GM12878 (cell line): Measurements from ENCODE around the gene H19.

ENCODE experiments used
- POLR2AphosphoS5 ChIP-seq: IDR thresholded peaks from 2 replicates; pipeline ENCODE4 v1.6.1; 2011; ENCODE audit warnings: mild to moderate bottlenecking, low read length, inconsistent platforms
- SIN3A ChIP-seq: IDR thresholded peaks from 2 replicates; pipeline ENCODE4 v1.6.1; 2012; ENCODE audit warnings: low read depth, low read length, improper control_type of control experiment
- SPI1 ChIP-seq: IDR thresholded peaks from 2 replicates; pipeline ENCODE4 v1.6.1; 2011; ENCODE audit warnings: low read depth, mild to moderate bottlenecking, low read length, moderate library complexity, borderline replicate concordance; ENCODE audit not compliant: insufficient read depth
- SRF ChIP-seq, 2 experiments: IDR thresholded peaks; 2 replicates each; pipeline ENCODE4 v1.6.1; 2011; ENCODE audit warnings: low read depth in 2 of 2, low read length in 2 of 2, mild to moderate bottlenecking in 1 of 2, moderate library complexity in 1 of 2
- TF ChIP-seq, protein P1 (sequence below): fragments of 450-650 bp; IDR thresholded peaks from 2 replicates; pipeline ENCODE4 v1.6.1; 2016; ENCODE audit warnings: mild to moderate bottlenecking, moderate library complexity, borderline replicate concordance
- TF ChIP-seq, protein P2 (sequence below): IDR thresholded peaks from 2 replicates; pipeline ENCODE4 v1.6.1; 2012; ENCODE audit warnings: low read depth, low read length, improper control_type of control experiment

DNA sequence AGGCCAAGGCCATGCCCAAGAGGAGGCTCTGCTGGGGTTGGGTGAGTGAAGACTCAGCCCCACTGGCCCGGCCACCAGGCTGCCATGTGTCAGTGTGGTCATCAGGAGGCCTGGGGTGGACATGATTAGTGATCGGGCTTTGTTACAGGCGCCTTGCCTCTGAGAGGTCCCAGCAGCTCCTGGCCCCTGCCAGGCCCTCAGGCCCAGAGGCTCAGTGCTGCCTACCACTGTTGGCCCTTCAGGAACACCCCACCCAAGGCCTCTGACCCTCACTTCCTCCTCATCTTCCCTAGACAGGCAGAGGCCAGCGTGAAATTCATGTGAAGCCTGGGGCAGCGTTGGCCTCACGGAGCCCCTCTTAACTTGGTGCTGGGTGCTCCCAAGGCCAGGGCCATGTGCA lies 48.3 kb downstream of the H19 start:
- TF ChIP-seq, protein P1, sequence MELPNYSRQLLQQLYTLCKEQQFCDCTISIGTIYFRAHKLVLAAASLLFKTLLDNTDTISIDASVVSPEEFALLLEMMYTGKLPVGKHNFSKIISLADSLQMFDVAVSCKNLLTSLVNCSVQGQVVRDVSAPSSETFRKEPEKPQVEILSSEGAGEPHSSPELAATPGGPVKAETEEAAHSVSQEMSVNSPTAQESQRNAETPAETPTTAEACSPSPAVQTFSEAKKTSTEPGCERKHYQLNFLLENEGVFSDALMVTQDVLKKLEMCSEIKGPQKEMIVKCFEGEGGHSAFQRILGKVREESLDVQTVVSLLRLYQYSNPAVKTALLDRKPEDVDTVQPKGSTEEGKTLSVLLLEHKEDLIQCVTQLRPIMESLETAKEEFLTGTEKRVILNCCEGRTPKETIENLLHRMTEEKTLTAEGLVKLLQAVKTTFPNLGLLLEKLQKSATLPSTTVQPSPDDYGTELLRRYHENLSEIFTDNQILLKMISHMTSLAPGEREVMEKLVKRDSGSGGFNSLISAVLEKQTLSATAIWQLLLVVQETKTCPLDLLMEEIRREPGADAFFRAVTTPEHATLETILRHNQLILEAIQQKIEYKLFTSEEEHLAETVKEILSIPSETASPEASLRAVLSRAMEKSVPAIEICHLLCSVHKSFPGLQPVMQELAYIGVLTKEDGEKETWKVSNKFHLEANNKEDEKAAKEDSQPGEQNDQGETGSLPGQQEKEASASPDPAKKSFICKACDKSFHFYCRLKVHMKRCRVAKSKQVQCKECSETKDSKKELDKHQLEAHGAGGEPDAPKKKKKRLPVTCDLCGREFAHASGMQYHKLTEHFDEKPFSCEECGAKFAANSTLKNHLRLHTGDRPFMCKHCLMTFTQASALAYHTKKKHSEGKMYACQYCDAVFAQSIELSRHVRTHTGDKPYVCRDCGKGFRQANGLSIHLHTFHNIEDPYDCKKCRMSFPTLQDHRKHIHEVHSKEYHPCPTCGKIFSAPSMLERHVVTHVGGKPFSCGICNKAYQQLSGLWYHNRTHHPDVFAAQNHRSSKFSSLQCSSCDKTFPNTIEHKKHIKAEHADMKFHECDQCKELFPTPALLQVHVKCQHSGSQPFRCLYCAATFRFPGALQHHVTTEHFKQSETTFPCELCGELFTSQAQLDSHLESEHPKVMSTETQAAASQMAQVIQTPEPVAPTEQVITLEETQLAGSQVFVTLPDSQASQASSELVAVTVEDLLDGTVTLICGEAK: no peak
- TF ChIP-seq POLR2AphosphoS5: no peak
- TF ChIP-seq SRF (IDR thresholded peaks at IDR 0.05; ENCODE audit: low read depth in 2 of 2, low read length in 2 of 2): no peak
- TF ChIP-seq SIN3A: no peak
- TF ChIP-seq, protein P2, sequence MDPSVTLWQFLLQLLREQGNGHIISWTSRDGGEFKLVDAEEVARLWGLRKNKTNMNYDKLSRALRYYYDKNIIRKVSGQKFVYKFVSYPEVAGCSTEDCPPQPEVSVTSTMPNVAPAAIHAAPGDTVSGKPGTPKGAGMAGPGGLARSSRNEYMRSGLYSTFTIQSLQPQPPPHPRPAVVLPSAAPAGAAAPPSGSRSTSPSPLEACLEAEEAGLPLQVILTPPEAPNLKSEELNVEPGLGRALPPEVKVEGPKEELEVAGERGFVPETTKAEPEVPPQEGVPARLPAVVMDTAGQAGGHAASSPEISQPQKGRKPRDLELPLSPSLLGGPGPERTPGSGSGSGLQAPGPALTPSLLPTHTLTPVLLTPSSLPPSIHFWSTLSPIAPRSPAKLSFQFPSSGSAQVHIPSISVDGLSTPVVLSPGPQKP: no peak
- no peak for TF ChIP-seq SPI1
